ENCODE measurements around the gene SPATS2L.

SPATS2L gene

DNA sequence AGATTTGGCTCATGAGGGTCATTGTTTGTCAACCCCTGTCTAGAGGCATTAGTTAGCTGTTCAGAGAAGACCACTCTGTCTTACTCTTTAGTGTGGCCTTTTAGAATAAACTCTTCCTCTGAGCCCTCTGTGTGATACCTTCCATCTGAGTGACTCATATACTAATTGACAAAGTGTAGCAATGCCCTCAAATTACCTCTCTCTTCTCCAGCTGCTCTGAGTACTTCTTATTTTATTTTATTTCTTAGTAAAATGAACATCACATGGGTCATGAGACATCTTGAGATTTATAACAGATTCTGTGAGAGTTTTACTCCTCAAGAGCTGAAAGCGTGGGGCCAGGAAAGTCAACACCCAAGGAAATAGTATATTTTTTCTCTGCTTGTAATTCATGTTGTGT lies 136.0 kb downstream of the SPATS2L start:
- no peak for DNase-seq (ENCODE audit: low spot score)

DNA sequence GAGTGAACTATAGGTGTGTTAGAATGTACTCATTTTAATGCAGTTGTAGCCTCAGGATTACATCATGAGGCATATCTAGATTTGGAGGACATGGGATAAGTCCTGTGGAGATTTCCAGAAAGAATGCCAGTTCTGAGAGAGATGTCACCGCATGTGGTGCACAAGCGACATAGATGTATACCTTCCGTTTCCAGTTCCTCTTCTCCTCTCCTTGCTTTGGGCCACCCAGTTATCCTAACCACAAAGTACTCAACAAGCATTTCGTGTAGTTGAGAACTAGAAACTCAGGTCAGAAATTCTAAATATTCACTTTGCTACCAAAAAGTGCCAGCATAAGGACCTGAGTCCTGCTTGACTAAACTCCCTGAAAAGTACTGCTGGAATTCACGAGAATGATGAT lies 136.9 kb downstream of the SPATS2L start:
- DNase-seq (ENCODE audit: low spot score) = no peak

DNA sequence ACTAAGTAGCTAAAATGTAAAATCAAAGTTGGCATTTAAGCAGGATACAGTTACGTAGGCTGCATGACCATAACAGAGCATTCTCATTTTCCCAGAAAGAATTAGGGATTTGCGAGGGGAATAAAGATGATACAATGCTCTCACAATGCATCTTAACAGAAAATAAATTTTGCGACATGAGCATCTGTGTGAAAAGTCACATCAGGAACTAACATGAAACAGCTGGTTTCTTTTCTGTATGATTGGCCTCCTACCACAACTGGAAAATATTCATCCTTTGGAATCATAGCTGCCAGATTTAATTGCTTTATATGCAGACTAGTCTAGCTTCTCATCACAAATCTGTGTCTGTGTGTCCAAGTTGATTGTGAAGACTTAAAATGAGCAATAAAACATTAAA lies 137.4 kb downstream of the SPATS2L start:
- no peak for DNase-seq (ENCODE audit: low spot score)

DNA sequence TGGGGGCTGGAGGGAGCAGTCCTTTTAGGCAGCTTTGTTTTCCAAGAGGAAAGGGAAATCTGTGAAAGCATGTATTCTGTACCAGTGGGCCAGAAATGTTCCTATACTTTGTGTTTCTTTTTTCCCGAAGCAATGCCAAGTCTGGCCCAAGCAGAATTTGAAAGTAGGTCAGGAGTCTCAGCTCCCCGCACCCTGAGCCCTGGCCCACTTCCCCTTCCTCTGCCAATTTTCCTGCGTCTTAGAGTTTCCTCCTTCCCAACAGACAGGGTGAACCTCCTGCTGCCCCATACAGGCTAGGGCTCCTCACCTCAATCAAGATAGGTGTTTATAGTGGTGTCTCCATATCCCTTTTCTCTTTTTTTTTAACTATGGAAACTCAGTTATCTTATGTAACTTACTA lies 138.0 kb downstream of the SPATS2L start:
- DNase-seq (ENCODE audit: low spot score) = no peak

DNA sequence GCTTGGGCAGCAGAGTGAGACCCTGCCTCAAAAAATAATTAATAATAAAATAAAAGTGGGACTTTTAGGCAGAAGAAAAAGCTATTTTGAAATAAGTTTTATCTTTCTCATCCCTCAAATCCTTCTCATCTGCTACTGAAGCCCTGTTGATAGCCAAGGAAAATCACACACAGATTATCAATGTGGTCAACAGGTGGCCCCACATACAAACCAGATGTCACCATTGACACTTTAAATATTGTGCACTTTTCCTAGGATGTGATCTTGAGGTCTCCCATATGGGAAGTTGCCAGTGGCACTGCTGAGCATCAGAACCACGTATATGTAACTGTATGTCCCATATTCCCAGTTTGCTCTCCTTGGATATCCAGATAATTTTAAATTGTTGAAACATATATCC lies 138.8 kb downstream of the SPATS2L start:
- DNase-seq (ENCODE audit: low spot score) = no peak

DNA sequence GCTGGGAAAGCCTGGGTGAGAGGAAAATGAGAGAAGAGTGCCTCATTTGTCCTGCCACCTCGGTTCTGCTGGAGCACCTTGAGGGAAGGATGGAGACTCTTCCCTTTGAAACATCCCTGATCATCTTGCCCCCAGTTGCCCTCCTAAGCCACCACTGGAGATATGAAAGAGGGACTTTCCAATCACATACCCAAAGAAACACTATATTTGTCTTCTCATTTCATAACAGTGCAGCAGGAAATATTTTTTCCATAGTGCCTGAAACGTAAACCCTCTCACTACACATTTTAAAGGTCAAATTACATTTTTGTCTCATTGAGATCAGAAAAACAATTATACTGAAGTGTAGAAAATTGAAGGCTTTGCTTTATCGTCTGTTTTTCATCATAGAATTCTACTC lies 140.1 kb downstream of the SPATS2L start:
- no peak for DNase-seq (ENCODE audit: low spot score)

DNA sequence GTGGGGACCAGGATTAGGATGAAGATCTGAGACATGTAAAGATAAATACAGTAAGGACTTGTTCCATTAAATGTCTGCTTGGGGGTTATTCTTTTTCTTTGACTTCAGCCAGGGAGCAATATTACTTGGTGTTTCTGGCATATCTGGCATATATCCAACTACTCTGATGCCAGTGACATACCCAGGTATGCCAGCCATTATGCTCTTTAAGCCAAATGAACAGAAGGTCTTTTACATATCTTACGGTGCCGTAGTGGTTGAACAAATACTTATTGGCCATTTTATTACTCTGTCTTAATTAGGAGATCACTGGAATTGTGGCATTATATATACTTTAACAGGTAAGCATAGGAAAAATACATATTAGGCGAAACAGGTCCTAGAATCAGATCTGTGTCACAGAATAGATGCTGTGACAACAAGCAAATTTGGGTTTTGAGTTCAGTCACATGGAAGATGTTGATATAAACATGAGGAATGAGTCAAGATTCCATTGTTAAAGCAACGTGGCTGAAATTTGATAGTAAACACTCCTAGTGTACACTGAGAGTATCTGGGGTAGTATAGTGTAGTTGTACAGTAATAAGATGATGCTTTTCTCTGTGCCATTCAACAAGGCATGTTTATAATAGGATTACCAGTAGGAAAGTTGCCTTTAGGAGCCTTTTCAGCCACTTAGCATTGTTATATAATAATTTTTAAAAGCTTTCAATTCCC lies 140.8 kb downstream of the SPATS2L start:
- no peak for DNase-seq (ENCODE audit: low spot score)

DNA sequence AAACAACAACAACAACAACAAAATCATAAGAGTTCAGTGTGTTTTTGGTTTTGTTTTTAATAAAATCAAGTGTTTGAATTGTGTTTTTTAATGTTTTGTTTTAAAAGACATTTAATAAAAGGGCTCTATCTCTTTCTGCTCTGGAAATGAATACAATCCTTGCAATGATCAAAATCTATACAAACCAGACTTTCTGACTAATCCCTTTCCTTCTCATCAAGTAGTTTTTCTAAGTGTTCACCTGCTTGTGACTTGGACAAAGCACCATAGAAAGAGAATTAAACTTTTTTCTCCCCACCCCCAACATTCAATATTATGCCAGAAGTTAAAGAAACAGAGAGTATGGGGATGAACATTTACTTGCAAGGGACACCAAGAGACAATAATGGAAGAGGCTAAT lies 142.0 kb downstream of the SPATS2L start:
- DNase-seq (ENCODE audit: low spot score) = no peak

DNA sequence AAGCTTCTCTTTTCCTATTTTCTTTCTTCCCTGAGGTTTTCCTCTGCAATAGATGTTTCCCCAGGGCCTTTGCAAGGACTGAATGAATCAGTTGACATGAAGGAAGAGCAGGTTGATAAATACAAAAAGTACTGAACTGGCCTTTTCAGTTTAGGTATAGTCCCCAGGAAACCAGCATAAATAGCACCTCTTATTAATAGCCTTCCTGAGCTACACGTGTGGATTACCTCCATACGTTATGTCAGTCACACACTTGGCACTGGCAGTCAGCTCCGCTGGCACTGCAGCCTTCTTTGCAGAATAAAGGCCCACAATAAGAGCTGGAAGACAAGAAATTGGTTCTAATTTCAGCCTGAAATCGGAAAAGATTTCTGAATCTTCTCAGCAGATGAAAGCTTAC lies 142.7 kb downstream of the SPATS2L start:
- DNase-seq (ENCODE audit: low spot score) = no peak

DNA sequence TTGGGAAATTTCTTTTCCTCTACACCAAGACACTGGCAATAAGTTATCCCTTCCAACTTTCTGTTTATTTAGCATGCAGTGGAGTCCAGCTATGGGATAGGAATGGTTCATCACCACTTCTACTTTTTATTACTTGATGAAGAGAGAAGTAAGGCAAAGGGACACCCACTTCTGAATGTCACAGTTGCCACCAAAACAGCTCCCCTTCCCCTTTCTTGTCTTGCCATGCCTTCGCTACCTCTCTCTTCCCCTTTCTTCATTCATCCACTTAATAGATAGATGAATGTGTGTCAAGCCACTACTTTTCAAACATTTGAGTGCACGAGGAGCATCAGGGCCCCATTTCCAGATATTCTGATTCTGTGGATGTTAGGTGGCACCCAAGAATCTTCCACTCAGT lies 143.8 kb downstream of the SPATS2L start:
- no peak for DNase-seq (ENCODE audit: low spot score)

DNA sequence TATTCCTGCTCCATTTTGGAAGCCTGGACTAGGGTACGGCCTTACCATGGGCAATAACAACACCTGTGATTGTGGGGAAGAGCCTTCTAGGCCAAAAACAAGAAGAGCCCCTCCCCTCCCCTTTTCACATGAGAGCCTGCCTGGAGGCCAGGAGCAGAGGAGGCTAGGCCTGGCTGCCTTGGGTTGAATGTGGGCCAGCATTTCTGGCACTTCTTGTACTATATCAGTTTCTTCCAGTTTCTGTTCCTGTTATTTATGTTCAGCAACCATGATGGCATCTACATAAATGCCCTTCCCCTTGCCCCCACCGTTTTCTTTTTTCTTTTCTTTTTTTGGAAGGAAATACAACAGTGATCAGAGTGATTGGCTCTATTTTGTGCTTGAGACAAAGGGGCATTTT lies 145.0 kb downstream of the SPATS2L start:
- DNase-seq (ENCODE audit: low spot score) = no peak

DNA sequence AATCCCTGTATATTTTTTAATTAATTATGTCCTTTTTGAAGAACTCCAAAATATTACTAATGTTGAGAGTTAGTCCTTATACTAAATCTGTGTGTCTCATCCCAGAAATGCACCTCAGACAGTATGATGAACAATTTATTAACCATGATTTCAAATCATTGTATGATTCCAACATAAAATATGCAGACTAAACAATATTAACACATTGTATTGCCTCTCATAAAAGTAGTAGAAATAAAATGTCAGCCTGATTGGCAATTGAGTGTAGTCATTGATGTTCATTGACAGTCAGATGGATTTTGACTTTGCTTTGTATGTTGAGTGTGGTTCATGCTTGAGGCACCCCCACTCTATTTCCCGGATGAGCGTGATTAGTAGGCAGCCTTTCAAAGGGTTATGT lies 145.9 kb downstream of the SPATS2L start:
- no peak for DNase-seq (ENCODE audit: low spot score)

DNA sequence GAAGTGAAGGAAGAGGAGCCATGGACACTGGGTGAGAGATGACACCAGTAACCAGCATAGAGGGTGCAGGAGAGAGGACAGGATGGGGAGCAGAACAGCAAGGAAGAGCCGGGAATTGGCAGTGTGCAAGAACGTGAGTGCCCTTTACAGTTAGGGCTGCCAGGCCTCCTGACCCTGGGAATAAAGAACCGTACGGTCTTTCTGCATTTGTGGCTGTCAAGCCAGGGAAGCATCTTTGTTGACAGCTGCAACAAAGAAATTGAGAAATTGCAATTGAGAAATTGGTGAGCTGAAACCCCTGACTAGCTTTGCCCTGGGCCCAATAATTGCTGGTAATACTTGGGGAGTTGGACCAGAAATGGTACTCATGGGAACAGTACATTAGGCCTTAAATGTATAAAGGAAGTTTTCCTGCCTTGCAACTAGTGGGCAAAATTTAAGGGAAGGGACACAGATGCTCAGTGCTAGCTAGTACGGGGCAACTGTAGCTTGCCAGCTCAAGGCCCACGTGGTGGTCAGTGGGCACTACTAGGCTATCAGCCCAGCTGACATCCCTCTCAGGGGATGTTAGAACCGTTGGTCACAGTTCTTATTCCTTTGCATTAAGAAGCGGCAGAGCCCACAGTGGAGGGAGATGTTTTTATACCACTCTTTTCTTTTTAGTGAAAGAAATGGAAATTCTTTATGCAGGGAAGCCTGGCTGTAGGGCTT lies 146.8 kb downstream of the SPATS2L start:
- no peak for DNase-seq (ENCODE audit: low spot score)

DNA sequence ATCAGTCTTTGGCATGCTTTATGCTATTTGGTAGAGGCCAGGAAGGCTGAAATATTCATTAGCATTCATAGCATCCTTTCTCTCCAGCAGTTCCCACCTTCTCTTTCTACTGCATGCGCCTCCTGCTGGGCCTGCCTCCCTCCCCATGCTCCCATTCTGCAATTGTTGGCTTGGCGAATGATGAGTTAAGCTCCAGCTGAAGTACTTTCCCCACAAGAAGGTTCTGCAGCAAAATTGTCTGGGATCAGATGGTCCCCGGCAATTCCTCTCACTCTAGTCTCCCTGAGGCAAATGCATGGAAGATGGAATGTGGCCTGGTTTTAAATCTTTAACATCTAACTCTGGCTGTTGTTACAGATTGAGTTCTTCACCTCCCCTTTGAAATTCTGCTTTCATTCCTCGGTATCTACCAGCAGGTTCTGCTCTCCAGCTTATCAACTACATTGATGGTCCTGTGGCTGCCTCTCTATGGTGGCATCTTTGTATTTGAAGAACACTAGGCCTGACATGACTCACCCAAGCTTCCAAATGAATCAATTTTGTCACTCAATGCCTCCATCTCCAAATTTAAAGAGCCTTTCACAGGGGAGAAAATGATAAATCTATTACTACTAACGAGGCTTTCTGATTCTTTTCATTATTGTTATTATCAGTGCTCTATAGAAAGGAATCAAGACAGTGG lies 147.5 kb downstream of the SPATS2L start:
- no peak for DNase-seq (ENCODE audit: low spot score)

DNA sequence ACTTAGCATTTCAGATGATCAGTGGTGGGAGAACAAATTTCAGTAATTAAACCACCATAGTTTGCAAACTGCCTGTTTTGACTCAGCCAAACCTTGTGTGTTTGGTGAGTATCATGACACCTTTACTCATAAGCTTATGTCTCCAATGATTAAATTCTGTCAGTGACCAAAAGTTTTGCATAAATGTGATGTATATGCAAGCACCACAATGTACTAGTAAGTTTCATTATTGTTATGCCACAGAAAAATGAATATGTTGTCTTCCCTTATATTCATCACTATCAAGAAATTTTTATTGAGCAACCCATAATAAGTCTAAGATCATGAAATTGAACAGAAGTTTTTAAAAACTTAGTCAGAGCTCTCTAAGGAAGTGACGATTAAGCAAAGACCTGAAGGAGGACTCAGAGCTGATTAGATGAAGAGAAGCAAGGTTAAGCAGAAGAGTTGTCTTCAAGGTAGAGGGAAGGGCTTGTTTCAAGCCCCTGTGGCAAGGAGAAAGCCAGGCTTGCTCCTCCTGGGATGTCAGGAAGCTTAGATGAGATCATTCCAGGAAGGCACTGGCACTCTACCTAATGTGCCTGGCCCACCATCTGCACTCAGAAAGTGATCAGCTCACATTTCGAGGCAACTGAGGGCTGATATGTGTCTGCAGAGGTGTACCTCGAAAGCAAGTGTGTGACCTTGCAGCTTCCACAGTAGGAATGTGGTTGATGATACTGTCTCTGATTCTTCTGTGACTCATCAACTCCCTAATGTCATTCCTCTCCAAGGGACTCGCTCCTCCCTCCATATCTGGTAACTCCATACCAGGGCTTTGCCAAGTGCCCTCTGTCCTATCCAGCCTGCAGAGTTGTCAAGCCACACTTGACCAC lies 148.7 kb downstream of the SPATS2L start:
- no peak for DNase-seq (ENCODE audit: low spot score)

DNA sequence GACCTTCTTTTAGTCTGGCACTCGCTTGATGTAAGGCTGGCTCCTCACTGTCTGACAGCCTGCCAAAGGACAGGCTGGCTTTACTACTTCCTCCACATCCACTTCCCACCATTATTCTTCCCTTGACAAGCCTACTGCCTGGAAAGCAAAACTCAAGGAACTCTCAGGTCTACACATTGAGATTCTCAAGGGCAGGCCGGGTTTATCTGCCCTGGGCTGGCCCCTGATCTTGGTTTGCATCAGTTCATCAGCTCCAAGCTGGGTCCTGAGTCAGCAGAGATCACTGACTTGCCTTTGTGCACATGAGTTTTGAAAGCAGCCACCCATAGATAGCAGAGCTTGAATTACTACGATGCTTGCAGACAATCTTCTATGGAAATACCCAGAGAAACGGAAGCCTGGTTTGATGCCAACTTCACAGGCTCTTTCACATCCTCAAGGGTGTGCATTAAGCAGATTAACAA lies 149.5 kb downstream of the SPATS2L start:
- DNase-seq (ENCODE audit: low spot score) = no peak

DNA sequence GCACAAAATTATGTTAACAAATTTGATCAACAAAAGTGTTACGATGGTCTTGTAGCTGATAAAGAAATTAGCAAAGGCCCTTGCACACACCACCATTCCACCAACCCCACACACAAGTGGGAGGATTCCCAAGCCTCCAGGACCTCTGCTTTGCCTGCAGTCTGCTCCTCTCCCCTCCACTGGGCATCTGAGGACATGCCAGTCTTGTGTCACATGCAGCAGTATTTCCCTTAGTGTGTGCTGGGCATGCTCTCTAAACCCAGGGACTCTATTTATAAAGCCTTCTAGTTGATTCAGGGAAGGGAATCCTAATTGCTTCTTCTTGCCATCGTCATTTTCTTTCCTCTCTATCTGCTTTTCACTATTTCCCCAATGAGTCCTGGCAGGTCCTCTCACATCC lies 150.1 kb downstream of the SPATS2L start:
- no peak for DNase-seq (ENCODE audit: low spot score)

DNA sequence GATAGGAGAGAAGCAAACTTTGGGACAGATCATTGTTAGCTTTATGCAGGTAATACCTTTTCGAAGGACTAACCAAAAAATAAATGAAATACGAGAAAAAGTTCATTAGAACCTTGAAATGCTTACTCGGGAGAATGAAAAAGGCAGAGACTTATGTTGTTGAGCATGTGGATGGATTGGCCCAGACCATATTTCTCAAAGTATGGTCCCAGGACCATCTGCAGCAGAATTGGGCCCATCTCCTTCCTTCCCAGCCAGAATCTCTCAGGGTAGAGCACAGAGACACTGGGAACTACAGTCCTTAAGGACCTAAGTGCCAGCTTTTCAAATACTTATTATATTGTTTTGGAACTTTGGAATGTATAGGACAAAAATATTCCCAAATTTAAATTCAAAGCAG lies 152.6 kb downstream of the SPATS2L start:
- no peak for DNase-seq (ENCODE audit: low spot score)

DNA sequence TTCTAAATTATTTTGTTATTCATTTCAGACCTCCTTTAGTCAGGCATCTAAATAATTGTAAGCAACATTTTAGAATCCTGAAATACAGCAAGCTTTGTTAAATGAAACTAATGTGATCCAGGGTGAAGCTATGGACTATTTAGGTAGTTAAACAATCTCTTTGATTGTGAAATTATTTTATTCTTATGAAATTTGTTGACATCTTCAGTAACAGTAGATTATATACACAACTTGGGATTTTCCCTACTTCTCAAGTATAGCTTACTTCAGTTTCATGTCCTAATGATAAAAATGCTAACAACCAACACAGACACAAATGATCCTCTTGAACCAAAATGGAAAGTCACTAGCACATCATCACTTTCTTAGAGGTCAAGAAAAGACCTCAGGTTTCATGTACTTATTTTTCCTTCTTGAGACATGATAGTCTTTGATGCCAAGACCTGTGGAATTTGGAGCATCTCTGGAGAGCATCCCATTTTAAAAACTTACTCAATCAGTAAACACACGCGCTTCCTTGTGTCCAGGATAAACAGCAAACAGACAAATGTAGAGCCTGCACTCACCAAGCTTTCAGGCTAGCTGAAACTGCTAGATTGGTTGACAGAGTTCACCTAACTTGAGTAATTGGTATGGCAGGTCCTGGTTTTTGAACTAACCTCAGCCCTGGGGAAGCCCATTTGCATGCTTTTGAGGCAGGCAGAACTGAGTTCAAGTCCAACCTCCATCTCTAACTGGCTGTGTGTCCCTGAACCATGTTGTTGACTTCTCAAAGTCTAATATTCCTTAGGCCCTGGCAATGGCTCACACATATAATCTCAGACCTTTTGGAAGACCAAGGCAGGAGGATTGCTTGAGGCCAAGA lies 155.6 kb downstream of the SPATS2L start:
- DNase-seq (ENCODE audit: low spot score) = no peak

DNA sequence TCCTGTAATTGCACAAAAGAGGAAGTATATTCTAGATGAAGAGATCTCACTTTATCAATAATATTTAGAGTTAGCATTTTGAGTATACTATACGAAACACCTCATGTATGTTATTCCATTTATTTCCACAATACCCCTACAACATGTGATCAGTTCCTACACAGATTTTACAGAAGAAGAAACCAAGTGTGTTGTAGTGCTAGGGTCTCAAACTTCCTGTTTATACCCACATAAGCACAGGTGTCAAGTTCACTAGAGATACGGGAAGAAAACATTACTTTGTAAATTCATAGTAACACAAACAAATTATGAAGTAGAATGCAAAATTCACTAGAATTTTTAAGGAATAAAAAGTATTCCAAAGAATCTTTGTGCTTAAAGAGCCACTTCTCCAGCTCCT lies 157.0 kb downstream of the SPATS2L start:
- DNase-seq (ENCODE audit: low spot score) = no peak
